ENCODE data around the gene ALDH1B1. TPM values are rescaled to one million over a fixed set of nuclear protein-coding genes. Genes with fewer than 3 reads are reported as not detected.

Gene ALDH1B1
- total and polyA plus RNA-seq, 10 of the 15 experiments (the other 5 are each of a cell fraction or from before 2014, with no cell fraction given) = 8.6 to 38.5 (median 30.9) TPM

- TF ChIP-seq PRDM15 (CRISPR knock-in tag; IDR thresholded peaks at IDR 0.05) (no peak), BHLHE40 (IDR thresholded peaks at IDR 0.05; ENCODE audit: borderline replicate concordance in 1 of 2, low read depth in 2 of 2, low read length in 1 of 2) (no peak), CTCF (IDR thresholded peaks at IDR 0.05 in 2 of 3, conservative IDR thresholded peaks at IDR 0.05 in 1 of 3; ENCODE audit: control insufficient read depth in 2 of 3, extremely low read depth in 1 of 3, insufficient read depth in 1 of 3, low read depth in 3 of 3, low read length in 3 of 3) (no peak), MYC (IDR thresholded peaks at IDR 0.05; ENCODE audit: insufficient read depth, insufficient read length, insufficient replicate concordance, low read length, severe bottlenecking) (no peak), IRF3 (IDR thresholded peaks at IDR 0.05) (no peak), TCF7 (IDR thresholded peaks at IDR 0.05; ENCODE audit: borderline replicate concordance) (no peak), ZNF687 (IDR thresholded peaks at IDR 0.05) (no peak)
Measured at GRCh38 chr9:38343552-38343951, 49.0 kb upstream of the ALDH1B1 start (continued).
